SK-N-SH (cell line): ENCODE data around the gene MTUS2.

Experiments
- CTCF ChIP-seq: fragments of 200-600 bp; sonication (generic); IDR thresholded peaks from 2 replicates; pipeline ENCODE4 v1.6.1; 2017; ENCODE audit warnings: antibody characterized with exemption, mild to moderate bottlenecking, moderate library complexity
- MAX ChIP-seq: IDR thresholded peaks from 2 replicates; pipeline ENCODE4 v1.4.0; 2012; ENCODE audit warnings: low read depth
- NFIC ChIP-seq: IDR thresholded peaks from 2 replicates; pipeline ENCODE4 v1.4.0; 2012; ENCODE audit warnings: borderline replicate concordance
- REST ChIP-seq: IDR thresholded peaks from 2 replicates; pipeline ENCODE4 v1.6.1; 2012; ENCODE audit warnings: mild to moderate bottlenecking, low read depth, low read length, moderate library complexity
- SIN3A ChIP-seq: IDR thresholded peaks from 2 replicates; pipeline ENCODE4 v1.6.1; 2012; ENCODE audit warnings: low read depth, mild to moderate bottlenecking, low read length, moderate library complexity, borderline replicate concordance
- TCF12 ChIP-seq: IDR thresholded peaks from 2 replicates; pipeline ENCODE4 v1.4.0; 2012
- USF1 ChIP-seq: IDR thresholded peaks from 2 replicates; pipeline ENCODE4 v1.4.0; 2012; ENCODE audit warnings: low read depth, borderline replicate concordance
- USF2 ChIP-seq: fragments of 150-350 bp; IDR thresholded peaks from 2 replicates; pipeline ENCODE4 v1.6.1; 2017; ENCODE audit warnings: antibody characterized with exemption, low read length, low read depth, borderline replicate concordance

GRCh38 chr13:29454931-29455481 is 634.9 kb downstream of the MTUS2 start:
- no peak for TF ChIP-seq NFIC
- TF ChIP-seq CTCF: peak; percentile 35
- no peak for TF ChIP-seq MAX
- TF ChIP-seq TCF12: no peak
- TF ChIP-seq USF2: no peak
- TF ChIP-seq USF1: no peak
- no peak for TF ChIP-seq REST
- TF ChIP-seq SIN3A: no peak
